Left hindlimb (tissue), 1 donor: ENCODE data around the gene GBX1.

Source experiments
- DNase-seq: peaks from one replicate; pipeline ENCODE4 v3.0.0-alpha.2; 2018

Gene GBX1

DNA sequence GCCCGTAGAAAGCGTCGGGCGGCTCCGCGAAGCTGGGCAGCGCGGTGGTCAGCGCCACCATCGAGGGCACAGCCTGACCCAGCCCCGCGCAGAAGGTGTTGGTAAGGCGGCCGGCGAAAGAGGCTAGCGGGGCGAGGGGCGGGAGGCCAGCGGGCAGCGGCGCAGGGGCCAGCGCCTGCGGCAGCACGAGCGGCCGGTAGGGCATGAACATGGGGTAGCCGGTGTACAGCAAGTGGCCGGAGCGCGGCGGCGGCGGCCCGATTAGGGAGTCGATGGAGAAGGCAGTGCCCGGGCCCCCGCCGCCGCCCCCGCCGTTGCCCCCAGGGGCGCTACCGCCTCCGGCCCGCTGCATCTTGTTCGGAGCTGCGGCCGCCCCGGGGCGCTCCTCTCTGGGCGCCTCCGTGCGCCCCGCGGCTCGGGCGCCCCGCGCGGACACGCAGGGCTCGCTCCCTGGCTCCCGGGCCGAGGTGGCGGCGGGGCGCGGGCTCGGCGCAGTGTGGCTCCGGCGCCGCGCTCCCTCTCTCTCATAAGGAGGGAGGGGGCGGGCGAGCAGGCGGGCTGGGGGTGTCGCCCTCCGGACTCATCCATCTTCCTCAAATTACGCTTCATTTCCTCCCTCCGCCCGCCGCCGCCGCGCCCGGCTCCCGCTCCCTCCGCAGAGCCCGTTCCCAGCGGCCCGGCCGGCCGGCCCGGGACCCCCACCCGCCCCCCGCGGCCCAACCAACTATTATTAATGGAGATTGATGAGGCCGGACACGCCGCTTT lies at the start of gene GBX1:
Gene GBX1, minus strand, starts transcription at position 498 of the 765 bp plus-strand sequence. Its CDS starts 146 bp downstream, at position 352.
- DNase-seq, result no peak

GRCh38 chr7:151215396-151215795 lies 47.9 kb upstream of the GBX1 start:
- DNase-seq, result no peak

- no peak for DNase-seq
Observed at GRCh38 chr7:151213826-151214225, 46.3 kb upstream of the GBX1 start.

DNA sequence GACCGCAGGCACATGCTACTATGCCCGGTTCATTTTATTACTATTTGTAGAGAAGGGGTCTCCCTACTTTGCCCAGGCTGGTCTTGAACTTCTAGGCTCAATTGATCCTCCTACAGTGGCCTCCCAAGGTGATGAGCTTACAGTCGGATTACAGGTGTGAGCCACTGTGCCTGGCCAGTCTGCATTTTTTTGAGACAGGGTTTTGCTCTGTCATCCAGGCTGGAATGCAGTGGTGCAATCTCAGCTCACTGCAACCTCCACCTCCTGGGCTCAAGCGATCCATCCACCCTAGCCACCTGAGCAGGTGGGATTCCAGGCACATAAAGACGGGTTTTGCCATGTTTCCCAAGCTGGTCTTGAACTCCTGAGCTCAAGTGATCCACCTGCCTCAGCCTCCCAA lies 45.1 kb upstream of the GBX1 start:
- DNase-seq, result peak; percentile 7

- no peak for DNase-seq
Observed at GRCh38 chr7:151211155-151211772, 43.8 kb upstream of the GBX1 start.

DNA sequence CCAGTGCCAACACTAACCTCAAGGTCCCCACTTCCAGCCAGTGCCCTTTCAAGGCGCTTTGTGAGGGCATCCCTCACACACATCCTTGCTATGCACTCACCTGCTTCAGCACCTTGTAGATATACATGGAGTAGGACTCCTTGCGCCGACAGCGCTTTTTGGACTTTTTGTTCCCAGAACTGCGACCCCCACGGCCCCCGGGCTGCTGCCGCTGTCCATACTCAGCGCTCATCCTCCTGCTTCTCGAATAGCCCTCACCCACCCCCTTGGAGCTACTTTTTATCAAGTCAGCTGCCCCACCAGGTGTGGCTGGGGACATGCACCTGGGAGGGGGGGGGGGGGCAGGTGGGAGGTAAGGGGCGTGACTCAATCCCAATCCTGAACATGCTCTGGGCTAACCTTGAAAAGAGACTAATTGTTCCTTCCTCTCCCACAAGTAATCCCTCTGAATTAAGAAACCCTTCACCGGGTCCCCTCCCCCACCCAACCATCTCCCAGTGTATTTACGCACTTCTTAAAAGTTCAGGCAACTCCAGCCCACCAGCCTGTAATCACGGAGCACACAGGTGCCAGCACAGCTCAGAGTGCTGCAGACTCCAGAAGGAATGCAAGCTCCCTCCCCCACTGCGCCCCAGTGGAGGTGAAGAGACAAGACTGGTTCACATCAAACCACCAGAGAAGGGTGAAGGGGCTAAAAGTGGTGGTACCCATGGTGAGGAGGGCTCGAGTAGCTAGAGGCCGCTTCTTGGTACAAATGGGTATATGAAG lies 42.8 kb upstream of the GBX1 start, which contains the start of gene H2BK1:
Gene H2BK1, minus strand, starts transcription at position 402 of the 768 bp plus-strand sequence. Its CDS starts 170 bp downstream, at position 232.
- DNase-seq, result peak; percentile 20

- peak; percentile 12 for DNase-seq
Observed at GRCh38 chr7:151209588-151209987, 42.1 kb upstream of the GBX1 start.

- DNase-seq, result no peak
Observed at GRCh38 chr7:151208253-151208862, 40.9 kb upstream of the GBX1 start.

DNA sequence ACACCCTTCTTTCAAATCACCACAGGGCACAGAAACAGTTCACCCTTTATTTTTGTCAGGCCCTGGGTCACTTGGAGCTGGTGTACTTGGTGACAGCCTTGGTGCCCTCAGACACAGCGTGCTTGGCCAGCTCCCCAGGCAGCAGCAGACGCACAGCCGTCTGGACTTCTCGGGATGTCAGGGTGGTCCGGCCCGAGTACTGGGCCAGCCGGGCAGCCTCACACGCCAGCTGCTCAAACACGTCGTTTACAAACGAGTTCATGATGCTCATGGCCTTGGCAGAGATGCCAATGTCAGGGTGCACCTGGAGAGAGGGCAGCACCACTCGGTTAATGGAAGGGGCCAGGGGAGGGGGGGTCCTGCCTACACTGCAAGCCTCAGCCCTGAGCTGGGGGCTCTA lies 40.3 kb upstream of the GBX1 start:
- no peak for DNase-seq

DNA sequence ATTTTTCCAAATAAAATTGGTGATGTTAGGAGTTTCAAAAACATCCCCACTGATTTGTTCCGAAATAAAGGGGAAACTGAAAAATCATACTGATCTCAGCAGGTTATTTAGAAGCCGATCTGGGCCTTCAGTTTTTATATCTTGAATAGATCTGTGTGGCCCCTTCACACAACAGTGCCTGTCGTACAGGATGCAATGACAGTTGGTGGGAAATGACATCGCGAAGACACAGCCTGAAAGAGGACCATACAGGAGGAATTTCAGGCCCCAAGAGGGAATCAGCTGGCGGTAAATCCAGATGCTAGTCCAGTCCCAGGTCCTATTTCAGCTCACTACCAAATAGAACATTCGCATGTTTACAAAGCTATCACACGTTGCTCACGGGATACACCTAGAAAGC lies 39.8 kb upstream of the GBX1 start:
- no peak for DNase-seq

DNA sequence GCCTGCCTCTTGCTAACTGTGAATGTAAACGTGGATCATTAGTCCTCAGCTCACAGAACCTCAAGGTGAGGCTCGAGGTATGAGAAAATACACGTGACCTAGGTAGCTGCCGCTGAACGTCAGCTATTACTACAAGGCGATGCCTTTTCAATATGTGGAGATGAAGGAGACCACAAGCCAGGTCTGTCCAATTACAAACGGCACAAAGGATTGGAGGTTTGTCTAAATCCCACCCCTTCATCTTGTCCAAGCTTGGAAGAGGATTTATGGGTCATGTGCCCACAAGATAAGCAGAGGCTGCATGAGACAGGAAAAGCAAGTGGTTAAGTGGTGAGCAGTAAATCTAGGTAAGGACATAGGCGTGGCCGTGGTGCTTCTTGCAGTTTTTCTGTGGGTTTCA lies 39.4 kb upstream of the GBX1 start:
- DNase-seq, result no peak

DNA sequence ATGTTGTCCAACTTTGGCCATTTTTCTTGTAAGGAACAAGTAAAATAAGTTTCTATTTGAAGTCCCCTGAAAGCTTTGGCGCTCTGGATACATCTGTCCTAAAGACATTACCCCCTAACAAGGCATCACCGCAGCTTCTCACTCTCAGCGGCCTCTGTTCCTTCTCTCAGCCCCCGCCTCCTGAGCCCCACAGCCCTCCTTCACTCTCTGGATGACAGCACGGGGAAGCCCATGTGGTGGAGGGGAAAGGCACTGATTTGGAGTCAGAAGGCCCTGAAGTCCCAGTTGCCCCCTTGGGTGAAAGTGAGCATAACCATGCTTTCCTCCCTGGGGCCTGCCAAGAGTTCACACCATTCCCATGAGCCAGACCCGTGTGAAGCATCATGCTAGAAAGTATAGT lies 38.2 kb upstream of the GBX1 start:
- DNase-seq, result no peak

DNA sequence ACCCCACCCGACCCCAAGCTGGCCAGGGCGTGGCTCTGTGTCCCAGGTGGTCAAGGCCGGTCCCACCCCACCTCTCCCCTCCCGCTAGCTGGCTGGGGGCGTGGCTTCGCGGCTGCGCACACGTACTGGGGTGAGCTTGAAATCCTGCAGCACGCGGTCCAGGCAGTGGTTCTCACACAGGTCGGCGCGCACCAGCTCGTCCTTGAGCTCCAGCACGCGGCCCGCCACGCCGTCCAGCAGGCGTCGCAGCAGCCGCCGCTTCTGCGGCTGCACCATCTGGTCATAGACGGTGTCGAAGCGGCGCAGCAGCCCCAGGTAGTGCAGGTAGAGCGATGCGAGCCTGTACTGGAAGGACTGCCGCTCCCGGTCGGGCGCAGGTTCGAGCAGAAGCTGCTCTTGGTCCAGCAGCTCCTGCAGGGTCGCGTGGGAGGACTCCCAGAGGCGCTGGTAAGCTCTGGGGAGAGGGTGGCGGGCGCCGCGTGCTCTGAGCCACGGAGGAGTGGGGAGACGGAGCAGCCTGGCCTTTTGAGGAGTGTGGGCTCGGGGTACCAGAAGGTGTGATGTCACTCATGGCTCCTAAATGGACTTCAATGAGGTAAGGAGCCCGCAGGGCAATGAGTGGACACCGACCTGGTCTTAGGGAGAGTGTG lies 37.0 kb upstream of the GBX1 start:
- no peak for DNase-seq

GRCh38 chr7:151202836-151203235 lies 35.3 kb upstream of the GBX1 start:
- DNase-seq, result no peak

DNA sequence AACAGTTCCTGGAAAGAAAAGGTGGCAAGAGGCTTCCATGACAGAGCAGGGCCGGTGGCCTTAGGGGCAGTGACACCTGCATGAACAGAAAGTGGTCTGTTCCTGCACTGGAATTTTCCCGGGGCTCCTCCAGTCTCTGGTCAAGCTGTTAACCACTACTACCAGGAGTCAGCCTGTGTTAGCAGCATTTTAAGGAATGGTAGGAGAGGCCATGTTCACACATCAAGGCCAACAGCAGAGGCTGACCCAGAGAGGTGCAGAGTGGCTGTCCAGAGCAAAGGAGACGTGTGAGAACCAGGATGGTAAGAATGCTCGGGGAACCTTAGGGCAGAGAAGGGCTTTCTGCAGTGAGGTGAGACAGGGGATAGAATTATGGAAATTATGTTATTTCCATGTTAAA lies 34.3 kb upstream of the GBX1 start:
- DNase-seq, result no peak

GRCh38 chr7:151201344-151201743 lies 33.9 kb upstream of the GBX1 start:
- no peak for DNase-seq

DNA sequence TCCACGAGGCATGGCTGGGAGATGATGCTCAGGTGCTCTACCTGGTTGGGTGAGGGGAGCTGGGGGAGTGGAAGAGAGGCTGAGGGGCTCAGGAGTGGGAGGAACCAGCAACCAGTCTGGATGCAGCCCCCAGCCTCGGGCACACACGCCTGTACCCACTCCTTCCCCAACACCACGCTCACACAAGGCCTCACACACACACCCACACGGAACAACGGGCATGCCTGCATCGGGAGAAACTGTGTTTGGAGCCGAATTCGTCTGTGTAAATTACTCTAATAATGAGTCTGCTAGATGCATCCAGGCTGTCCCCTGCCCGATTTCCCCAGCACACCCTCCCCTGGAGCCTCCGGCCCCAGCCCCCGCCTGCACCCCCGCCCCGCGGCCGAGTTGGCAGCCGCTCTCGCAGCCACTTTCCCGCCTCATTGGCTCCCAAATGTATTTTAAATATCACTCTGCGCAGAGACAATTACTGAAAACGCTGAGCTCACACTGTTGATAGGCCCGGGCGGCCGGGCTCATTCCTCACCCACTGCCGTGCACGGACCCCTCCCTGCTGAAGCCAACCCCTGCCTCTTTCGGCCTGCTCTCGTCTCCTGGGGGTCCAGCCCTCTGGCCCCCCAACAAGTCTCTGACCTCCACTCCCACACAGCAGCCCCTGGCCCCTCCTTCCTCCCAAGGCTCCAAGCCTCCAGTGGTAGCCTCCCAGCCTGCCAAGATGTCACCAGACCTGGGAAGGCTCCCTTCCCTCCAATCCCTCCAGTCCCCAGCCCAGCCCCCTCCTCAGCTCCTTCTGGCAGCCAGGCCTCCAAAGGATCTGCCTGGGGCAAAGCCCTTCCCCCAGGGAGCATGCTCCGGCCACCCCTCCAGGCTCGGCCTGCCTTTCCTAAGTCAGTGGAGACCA lies 31.7 kb upstream of the GBX1 start:
- DNase-seq, result peak; percentile 60

DNA sequence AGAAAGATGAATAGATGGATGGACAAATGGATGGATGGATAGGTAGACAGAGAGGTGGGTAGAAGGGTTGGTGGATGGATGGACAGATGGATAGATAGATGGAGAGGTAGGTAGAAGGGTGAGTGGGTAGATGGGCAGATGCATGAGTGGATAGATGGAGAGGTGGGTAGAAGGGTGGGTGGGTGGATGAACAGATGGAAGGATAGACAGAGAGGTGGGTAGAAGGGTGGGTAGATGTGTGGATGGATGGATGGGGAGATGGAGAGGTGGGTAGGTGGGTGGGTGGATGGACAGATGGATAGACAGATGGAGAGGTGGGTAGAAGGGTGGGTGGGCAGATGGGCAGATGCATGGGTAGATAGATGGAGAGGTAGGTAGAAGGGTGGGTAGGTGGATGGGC lies 30.4 kb upstream of the GBX1 start:
- DNase-seq, result no peak

DNA sequence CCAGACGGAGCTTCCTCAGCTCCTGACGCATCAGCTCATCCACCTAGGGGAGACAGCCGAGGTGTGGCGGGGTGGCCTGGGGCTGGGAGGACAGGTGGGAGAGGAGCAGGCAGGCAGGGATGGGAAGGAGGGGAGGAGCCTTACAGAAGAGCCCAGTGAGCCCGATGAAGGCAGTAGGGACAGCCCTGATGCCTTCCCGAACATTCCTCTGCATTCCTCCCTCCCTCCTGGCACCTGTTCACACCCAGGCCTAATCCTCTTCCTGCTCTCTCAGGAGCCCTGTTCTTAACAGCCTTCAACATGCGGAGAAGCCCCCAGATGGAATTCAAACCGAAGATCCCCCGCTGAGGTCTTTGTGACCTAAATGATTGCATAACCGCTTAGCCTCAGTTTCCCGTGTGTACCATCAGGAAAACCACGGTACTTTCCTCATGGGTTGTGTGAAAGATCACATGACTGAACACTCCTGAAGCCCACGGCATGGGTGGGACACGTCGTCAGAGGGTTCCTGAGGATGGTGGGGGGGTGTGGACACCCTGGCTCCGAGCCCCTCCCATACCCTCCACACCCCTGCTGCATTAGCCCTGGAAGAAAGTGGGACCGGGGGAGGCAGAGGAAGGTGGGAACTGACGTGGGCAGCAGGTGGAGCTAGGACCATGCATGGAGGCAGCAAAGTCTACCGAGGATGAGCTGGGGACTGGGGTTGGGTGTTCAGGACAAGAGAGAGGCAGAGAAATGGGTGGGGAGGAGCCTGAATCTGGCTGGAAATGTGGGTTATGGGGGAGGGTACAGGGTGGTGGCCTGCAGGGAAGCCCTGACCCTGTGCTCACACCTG lies 28.3 kb upstream of the GBX1 start:
- DNase-seq, result no peak

DNA sequence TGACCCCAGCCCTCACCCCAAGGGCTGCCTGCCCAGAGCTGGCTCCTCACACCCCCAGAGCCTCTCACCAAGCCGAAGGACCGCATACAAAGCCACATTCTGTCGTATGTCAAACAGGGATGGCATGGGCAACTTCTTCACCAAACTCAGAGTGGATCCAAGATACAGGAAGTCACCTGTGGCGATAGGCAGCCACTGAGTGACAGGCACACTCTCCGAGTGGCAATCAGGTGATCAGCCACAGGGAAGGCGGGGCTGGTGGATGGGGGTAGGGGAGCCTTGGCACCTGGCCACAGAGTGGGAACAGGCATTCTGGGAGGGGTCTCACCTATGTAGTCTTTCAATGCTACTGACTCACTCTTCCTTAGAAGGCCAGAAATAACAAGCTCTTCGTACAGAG lies 26.7 kb upstream of the GBX1 start:
- no peak for DNase-seq
